Smooth muscle cell (in vitro differentiated cells): ENCODE results near the gene ZHX3. TPM values are rescaled to one million over a fixed set of nuclear protein-coding genes. Genes with fewer than 3 reads are reported as not detected.

ENCODE experiments used
- DNase-seq: peaks from one replicate; lab custom pipeline; 2025; ENCODE audit not compliant: unreplicated experiment; lab: John Stamatoyannopoulos, UW
- H2AFZ ChIP-seq: fragments of 200-600 bp; sonication (generic); 2 replicates; pipeline ENCODE4 v1.6.0; 2016; ENCODE audit warnings: antibody characterized with exemption, low read depth, mild to moderate bottlenecking
- H3F3A ChIP-seq: fragments of 200-600 bp; sonication (generic); 2 replicates; pipeline ENCODE4 v1.6.0; 2017; ENCODE audit warnings: antibody characterized with exemption, low read depth
- H3K27ac ChIP-seq: fragments of 200-600 bp; sonication (generic); 2 replicates; pipeline ENCODE4 v1.5.1; 2016; ENCODE audit warnings: low read depth, mild to moderate bottlenecking
- H3K27me3 ChIP-seq: fragments of 200-600 bp; sonication (generic); 2 replicates; pipeline ENCODE4 v1.6.1; 2016; ENCODE audit warnings: low read depth, mild to moderate bottlenecking
- H3K36me3 ChIP-seq: fragments of 200-600 bp; sonication (generic); 2 replicates; pipeline ENCODE4 v1.5.1; 2016; ENCODE audit warnings: low read depth
- H3K4me1 ChIP-seq: fragments of 200-600 bp; sonication (generic); 2 replicates; pipeline ENCODE4 v1.5.1; 2016; ENCODE audit warnings: low read depth
- H3K4me2 ChIP-seq: fragments of 200-600 bp; sonication (generic); 2 replicates; pipeline ENCODE4 v1.6.0; 2016; ENCODE audit warnings: mild to moderate bottlenecking
- H3K4me3 ChIP-seq: fragments of 200-600 bp; sonication (generic); 2 replicates; pipeline ENCODE4 v1.5.1; 2016; ENCODE audit warnings: mild to moderate bottlenecking
- H3K79me2 ChIP-seq: fragments of 200-600 bp; sonication (generic); 2 replicates; pipeline ENCODE4 v1.6.0; 2016; ENCODE audit warnings: low read depth, mild to moderate bottlenecking
- H3K9ac ChIP-seq: fragments of 200-600 bp; sonication (generic); 2 replicates; pipeline ENCODE4 v1.6.0; 2016; ENCODE audit warnings: low read depth
- H3K9me3 ChIP-seq: fragments of 200-600 bp; sonication (generic); replicated peaks from 2 replicates; pipeline ENCODE4 v1.5.1; 2016; ENCODE audit warnings: low read depth
- H4K20me1 ChIP-seq: fragments of 200-600 bp; sonication (generic); 2 replicates; pipeline ENCODE4 v1.6.0; 2016; ENCODE audit warnings: low read depth
- CTCF ChIP-seq: fragments of 200-600 bp; sonication (generic); IDR thresholded peaks from 2 replicates; pipeline ENCODE4 v1.5.1; 2017; ENCODE audit warnings: borderline replicate concordance, mild to moderate bottlenecking, antibody characterized with exemption; ENCODE audit not compliant: insufficient read depth, poor library complexity, severe bottlenecking
- WGBS: methylation state at CpG from one replicate; pipeline ENCODE4 v1.1.7; 2016; ENCODE audit warnings: low lambda C conversion rate; 5-methylcytosine and 5-hydroxymethylcytosine counted together
- polyA plus RNA-seq: library from polyadenylated mRNA; unstranded; fragments of >200 nt; fragmentation: Nextera tagmentation; extraction: Ambion mirVana; gene quantifications from 2 replicates; pipeline ENCODE4 v1.2.1, GENCODE V29; 2016
- total RNA-seq: library from RNA; depleted of rRNA; stranded (reverse); fragments of >200 nt; gene quantifications from 2 replicates; pipeline ENCODE4 v1.2.3, GENCODE V29; 2014

Gene ZHX3
- total and polyA plus RNA-seq, 2 experiments from 2014 or later, result 10.1 to 17.1 TPM

GRCh38 chr20:41165001-41165882, 152.3 kb downstream of the ZHX3 start:
- no peaks in the 10 kb centered on the region for H3K79me2 ChIP-seq
- H3K36me3 ChIP-seq, result no peaks in the 10 kb centered on the region
- H3K4me1 ChIP-seq, result no peaks in the 10 kb centered on the region
- 95% methylated on average over 24 of the region's 24 CpGs for WGBS
- H4K20me1 ChIP-seq, result peaks cover 35% of the 10 kb centered on the region
- H3K27me3 ChIP-seq, result no peaks in the 10 kb centered on the region
- no peak overlapping the region for H2AFZ ChIP-seq
- TF ChIP-seq CTCF, result no peak
- no peak overlapping the region for H3K9ac ChIP-seq
- H3K4me2 ChIP-seq, result no peak overlapping the region
- no peak overlapping the region for H3K4me3 ChIP-seq
- no peaks in the 10 kb centered on the region for H3F3A ChIP-seq
- no peaks in the 10 kb centered on the region for H3K9me3 ChIP-seq
- DNase-seq, result no peak
- H3K27ac ChIP-seq, result no peak overlapping the region

- DNase-seq, result no peak
- WGBS, result 97% methylated on average over 11 of the region's 11 CpGs
- Histone ChIP-seq H3K27ac (no peak overlapping the region), H3K79me2 (peaks cover under 1% of the 10 kb centered on the region), H3K4me3 (no peak overlapping the region), H3K4me2 (no peak overlapping the region), H3K4me1 (no peaks in the 10 kb centered on the region), H3K9ac (no peak overlapping the region), H3F3A (no peaks in the 10 kb centered on the region), H3K9me3 (no peaks in the 10 kb centered on the region), H3K27me3 (no peaks in the 10 kb centered on the region), H4K20me1 (peaks cover 47% of the 10 kb centered on the region), H3K36me3 (no peaks in the 10 kb centered on the region), H2AFZ (no peak overlapping the region)
- no peak for TF ChIP-seq CTCF
Observed at GRCh38 chr20:41163821-41164220, 153.7 kb downstream of the ZHX3 start.

- DNase-seq, result no peak
- H3K27ac ChIP-seq, result no peak overlapping the region
- H3K9ac ChIP-seq, result no peak overlapping the region
- H3K27me3 ChIP-seq, result no peaks in the 10 kb centered on the region
- H3K9me3 ChIP-seq, result no peaks in the 10 kb centered on the region
- no peak overlapping the region for H2AFZ ChIP-seq
- TF ChIP-seq CTCF, result no peak
- over 99% methylated on average over 11 of the region's 11 CpGs for WGBS
- no peak overlapping the region for H3K4me2 ChIP-seq
- H3K4me3 ChIP-seq, result no peak overlapping the region
- H3K36me3 ChIP-seq, result no peaks in the 10 kb centered on the region
- H3F3A ChIP-seq, result no peaks in the 10 kb centered on the region
- H4K20me1 ChIP-seq, result peaks cover 61% of the 10 kb centered on the region
- H3K79me2 ChIP-seq, result peaks cover 15% of the 10 kb centered on the region
- no peaks in the 10 kb centered on the region for H3K4me1 ChIP-seq
Observed at GRCh38 chr20:41162396-41162795, 155.1 kb downstream of the ZHX3 start.

- H3K4me3 ChIP-seq, result no peak overlapping the region
- no peaks in the 10 kb centered on the region for H3K4me1 ChIP-seq
- no peaks in the 10 kb centered on the region for H3F3A ChIP-seq
- no peak overlapping the region for H2AFZ ChIP-seq
- H3K4me2 ChIP-seq, result no peak overlapping the region
- TF ChIP-seq CTCF, result no peak
- no peaks in the 10 kb centered on the region for H3K9me3 ChIP-seq
- WGBS, result 86% methylated on average over 1 of the region's 1 CpG
- no peak for DNase-seq
- H3K27me3 ChIP-seq, result no peaks in the 10 kb centered on the region
- no peak overlapping the region for H3K27ac ChIP-seq
- no peak overlapping the region for H3K9ac ChIP-seq
- H3K79me2 ChIP-seq, result peaks cover 20% of the 10 kb centered on the region
- H3K36me3 ChIP-seq, result no peaks in the 10 kb centered on the region
- peaks cover 66% of the 10 kb centered on the region for H4K20me1 ChIP-seq
Observed at GRCh38 chr20:41161886-41162285, 155.6 kb downstream of the ZHX3 start.
